Smooth muscle cell of the brain vasculature (primary cell): ENCODE results near the gene SIK3.

Experiments
- DNase-seq: peaks from one replicate; pipeline ENCODE4 v3.0.0-alpha.2; 2012; ENCODE audit warnings: low read depth, low spot score

Gene SIK3

GRCh38 chr11:117009905-117010605 is 88.2 kb downstream of the SIK3 start:
- no peak for DNase-seq

DNA sequence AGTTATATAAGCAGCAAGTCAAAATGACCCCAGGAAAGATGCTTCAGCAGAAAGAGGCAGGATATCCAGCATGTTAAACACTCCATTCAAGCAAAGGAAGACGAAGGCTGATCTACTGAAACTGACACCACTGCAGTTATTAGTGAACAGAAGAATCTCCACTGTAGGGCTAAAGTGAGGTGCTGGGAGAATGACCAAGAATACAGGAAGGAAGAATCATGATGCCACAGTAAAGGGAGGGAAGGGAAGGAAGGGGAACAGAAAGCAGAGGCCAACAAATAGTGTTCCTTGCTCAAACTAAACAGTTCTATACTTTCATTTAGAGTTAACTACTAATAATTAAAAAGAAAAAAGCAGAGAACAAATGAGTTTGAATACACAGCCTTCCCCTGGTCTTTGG is 92.5 kb downstream of the SIK3 start:
- no peak for DNase-seq

DNA sequence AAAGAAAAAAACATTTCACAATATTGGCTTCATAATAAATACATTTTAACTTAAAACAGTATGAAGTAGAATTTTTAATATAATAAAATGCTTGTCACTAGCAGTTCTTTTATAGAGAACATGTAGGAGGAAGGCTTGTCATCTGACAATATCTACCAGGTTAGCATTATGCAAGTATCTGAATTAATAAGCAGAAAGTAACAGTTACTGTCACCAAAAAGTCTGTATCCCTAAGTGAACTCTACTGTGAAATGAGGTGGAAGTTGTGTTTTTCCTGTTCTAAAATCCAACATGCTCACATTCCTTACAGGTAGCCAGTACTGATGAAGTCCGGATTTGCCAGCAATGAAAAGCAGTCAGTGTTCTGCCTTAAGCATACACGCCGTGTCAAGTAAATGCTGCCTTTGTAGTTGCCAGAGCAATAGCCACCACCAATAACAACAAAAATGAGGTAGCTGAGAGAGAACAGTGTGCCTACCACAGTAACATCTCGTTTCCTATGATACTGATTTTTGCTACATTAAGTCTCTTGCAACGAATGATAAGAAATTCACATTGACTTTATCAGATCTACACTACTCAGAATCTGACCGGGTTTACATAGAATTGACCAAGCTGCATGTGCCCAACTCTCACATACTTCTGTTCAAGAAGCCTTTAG is 95.5 kb downstream of the SIK3 start:
- DNase-seq, result no peak

- no peak for DNase-seq
These were observed 98.1 kb downstream of the SIK3 start for GRCh38 chr11:117000014-117000737.

- no peak for DNase-seq
These were observed 101.2 kb downstream of the SIK3 start for GRCh38 chr11:116997071-116997470.

- DNase-seq, result no peak
These were observed 104.0 kb downstream of the SIK3 start for GRCh38 chr11:116994195-116994594.

DNA sequence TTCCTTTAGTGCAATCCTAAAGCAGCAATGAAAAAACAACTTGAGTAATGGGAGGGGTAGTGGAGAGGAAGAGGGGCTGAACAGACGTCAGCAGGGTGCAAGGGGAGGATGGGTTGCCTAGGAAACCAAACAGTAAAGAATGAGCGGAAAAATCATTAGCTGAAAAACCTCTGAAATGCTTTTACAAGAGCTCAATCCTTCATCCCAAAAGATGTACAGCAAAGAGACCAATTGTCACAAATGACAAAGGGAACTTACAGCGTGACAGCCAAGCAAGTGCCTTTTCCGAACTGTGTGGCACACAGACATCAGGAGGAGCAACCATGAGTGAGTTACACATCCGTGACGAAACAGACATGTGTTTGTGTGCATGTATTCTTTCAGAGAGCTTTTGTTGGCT is 104.6 kb downstream of the SIK3 start:
- no peak for DNase-seq

DNA sequence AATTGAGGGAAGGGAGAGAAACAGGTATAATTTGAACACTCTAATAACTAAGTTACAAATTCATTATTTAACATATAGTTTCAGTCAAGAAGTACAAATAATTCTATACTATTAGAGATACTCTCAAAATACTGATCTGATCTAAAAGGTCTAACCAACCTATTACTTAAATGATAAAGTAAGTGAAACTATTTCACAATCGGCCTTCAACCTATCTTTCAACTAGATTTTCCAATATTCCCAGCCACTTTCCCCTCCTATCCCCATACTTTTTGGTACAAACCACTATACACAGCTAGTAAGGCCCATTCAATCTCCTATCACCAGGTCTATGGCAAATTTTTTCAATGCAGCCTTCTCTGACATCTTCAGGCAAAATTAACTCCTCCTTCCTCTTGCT is 106.7 kb downstream of the SIK3 start:
- DNase-seq, result no peak

DNA sequence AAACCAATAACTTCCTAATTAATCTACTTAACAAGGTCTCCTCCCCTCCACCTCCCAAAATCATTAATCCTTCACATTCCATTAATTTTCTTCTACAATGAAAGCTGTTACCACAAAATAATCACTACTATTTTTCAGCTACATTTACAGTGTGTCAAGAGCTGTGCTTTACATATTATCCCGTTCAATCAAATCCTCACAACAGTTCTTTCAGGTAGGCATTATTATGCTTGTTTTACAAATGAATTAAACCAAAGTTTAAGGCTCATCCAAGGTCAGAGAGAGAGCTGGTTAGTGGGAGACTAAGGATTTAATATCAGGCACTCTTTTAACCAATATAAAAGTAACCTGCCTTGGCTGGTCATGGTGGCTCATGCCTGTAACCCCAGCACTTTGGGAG is 107.4 kb downstream of the SIK3 start:
- no peak for DNase-seq

DNA sequence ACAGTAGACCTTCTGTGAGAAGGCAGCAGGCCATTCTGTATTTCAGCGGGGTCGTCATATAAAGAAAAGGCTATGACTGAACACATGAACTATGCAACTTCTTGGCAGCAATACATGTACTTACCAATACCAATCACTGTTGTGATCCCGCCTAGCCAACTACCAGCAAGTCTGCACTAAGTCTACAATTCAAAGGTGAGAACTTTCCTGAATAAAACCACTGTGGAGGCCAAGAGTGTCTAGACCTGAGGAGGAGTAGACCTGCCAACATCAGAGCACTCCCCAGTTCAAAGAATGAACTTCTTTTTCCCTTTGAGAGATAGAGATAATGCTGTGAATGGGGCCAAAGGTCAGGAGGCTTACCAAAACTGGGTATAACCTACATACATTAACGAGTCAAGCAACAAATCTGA is 108.2 kb downstream of the SIK3 start:
- no peak for DNase-seq

GRCh38 chr11:116989184-116989583 is 109.0 kb downstream of the SIK3 start:
- no peak for DNase-seq

GRCh38 chr11:116986521-116987105 is 111.6 kb downstream of the SIK3 start:
- no peak for DNase-seq

DNA sequence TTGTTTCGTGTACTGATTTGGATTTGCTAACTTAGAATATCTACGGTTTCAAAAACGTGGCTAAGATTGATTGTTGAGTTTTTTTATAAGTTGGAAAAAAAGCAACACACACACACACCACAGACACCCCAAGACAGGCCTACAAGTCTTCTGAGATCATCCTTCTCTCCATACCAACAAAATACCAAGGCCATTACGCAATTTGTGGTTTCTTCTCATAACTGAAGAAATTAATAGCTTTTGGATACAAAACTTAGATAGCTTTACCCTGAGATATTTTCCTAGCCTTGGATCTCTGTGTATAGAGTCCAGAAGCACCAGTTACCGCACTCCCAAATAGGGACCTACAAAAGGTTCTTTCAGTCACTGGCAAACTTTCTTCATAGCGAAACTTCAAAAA is 113.6 kb downstream of the SIK3 start:
- DNase-seq, result peak; percentile 33

DNA sequence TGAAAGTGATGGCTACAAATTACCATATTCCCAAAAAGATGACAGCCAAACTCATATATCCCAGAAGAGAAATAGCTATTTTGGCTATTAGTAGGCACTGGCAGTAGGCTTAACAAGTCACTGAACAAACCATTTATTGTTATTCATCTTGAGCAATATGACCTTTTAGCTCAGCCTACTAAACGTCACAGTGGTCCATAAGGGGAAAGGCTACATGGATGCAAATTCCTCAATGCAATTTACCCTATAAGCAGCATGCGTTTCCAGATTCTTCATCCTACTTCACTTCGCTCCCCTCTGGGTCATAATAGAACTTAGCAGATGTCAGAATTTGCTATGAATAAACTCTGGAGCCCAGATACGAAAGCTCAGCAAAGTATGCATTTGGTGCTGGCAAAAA is 114.0 kb downstream of the SIK3 start:
- no peak for DNase-seq

DNA sequence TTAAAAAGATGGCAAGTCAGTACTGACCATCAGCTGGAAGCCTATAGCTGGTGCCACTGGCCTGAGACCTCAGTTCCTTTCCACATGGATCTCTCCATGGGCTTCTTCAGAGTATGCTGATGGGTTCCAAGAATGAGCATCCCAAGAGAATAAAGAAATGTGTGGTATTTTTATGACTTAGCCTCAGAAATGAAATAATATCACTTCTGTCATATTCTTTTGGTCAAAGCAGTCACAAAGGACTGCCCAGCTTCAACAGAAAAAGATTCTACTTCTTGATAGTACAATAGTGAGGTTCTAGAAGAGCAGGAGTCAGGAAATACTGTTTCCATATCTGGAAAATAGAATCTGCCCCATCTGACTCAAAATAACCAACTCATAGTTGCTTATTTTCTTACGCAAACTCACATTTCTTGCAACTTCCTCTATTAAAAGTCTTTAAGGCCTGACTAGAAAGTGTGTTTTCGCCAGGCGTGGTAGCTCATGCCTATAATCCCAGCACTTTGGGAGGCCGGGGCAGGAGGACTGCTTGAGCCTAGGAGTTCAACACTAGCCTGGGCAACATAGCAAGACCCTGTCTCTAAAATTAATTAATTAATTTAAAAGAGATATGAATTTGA is 116.9 kb downstream of the SIK3 start:
- no peak for DNase-seq

GRCh38 chr11:116980136-116980793 is 118.0 kb downstream of the SIK3 start:
- DNase-seq, result no peak

GRCh38 chr11:116976941-116977570 is 121.2 kb downstream of the SIK3 start:
- no peak for DNase-seq

GRCh38 chr11:116975661-116976060 is 122.6 kb downstream of the SIK3 start:
- DNase-seq, result no peak

GRCh38 chr11:116973270-116973669 is 125.0 kb downstream of the SIK3 start:
- no peak for DNase-seq

- DNase-seq, result no peak
These were observed 125.5 kb downstream of the SIK3 start for GRCh38 chr11:116972691-116973090.
